ENCODE measurements around the gene IL18R1. TPM values are rescaled to one million over a fixed set of nuclear protein-coding genes. Genes with fewer than 3 reads are reported as not detected.

The IL18R1 gene
- total and polyA plus RNA-seq, 9 of the 15 experiments (the other 6 are each of a cell fraction or from before 2014, with no cell fraction given): 0.55 to 10.0 (median 2.5) TPM

DNA sequence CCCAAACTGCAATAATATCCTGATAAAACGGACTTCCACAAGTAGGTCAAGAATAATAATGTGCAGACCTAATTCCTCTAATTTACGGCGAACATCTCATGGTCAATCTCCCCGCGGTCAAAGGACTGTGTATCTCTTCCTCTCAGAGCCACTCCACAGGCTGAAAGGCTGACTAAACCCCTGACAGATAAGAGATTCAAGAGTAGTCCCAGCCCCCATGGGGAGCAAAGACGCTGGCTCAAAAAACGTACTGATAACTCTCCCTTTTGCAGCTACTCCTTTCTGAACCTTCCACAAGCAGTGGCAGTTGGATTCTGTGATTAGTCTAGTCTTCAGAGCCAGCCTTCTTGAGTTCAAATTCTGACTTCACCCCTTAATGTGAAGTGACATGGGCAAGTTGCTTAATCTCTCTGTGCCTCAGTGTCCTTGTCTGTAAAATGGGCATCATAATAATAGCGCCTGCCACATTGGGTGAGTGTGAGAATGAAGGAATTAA is 19.7 kb upstream of the IL18R1 start (continued):
- TF ChIP-seq EHMT2 (IDR thresholded peaks at IDR 0.05) (peak; percentile 79; the same call in 1 of the 2 replicates), CBX2 (IDR thresholded peaks at IDR 0.05; ENCODE audit: insufficient read depth, low read length, poor library complexity, severe bottlenecking) (no peak), ZBTB49 (CRISPR knock-in tag; IDR thresholded peaks at IDR 0.05; ENCODE audit: borderline replicate concordance) (no peak), ZNF224 (CRISPR knock-in tag; IDR thresholded peaks at IDR 0.05) (no peak), IRF2 (CRISPR knock-in tag; IDR thresholded peaks at IDR 0.05) (no peak), ZNF408 (CRISPR knock-in tag; IDR thresholded peaks at IDR 0.05; ENCODE audit: low read depth) (no peak), NR4A1 (CRISPR knock-in tag; IDR thresholded peaks at IDR 0.05) (no peak), NR4A1 (tag; IDR thresholded peaks at IDR 0.05) (peak; percentile 67; the same call in 1 of the 2 replicates), GTF2E2 (tag; IDR thresholded peaks at IDR 0.05) (0 out of 2 replicates have a peak, but pooled peaks have one; percentile 16), NEUROD1 (IDR thresholded peaks at IDR 0.05; ENCODE audit: borderline replicate concordance, low read depth, low read length, partially characterized antibody) (peak; percentile 86), PRMT5 (CRISPR knock-in tag; IDR thresholded peaks at IDR 0.05) (no peak), HDAC1 (IDR thresholded peaks at IDR 0.05) (peak; percentile 77 to 91; a peak in 3 of 4 replicates), MECOM (CRISPR knock-in tag; IDR thresholded peaks at IDR 0.05) (no peak), ELK1 (CRISPR knock-in tag; IDR thresholded peaks at IDR 0.05) (no peak), ZNF239 (CRISPR knock-in tag; IDR thresholded peaks at IDR 0.05) (peak; percentile 94), SAFB2 (IDR thresholded peaks at IDR 0.05; ENCODE audit: borderline replicate concordance, low read depth, low read length, severe bottlenecking) (no peak), ZNF124 (CRISPR knock-in tag; IDR thresholded peaks at IDR 0.05) (no peak)
- TF ChIP-seq, protein P1, sequence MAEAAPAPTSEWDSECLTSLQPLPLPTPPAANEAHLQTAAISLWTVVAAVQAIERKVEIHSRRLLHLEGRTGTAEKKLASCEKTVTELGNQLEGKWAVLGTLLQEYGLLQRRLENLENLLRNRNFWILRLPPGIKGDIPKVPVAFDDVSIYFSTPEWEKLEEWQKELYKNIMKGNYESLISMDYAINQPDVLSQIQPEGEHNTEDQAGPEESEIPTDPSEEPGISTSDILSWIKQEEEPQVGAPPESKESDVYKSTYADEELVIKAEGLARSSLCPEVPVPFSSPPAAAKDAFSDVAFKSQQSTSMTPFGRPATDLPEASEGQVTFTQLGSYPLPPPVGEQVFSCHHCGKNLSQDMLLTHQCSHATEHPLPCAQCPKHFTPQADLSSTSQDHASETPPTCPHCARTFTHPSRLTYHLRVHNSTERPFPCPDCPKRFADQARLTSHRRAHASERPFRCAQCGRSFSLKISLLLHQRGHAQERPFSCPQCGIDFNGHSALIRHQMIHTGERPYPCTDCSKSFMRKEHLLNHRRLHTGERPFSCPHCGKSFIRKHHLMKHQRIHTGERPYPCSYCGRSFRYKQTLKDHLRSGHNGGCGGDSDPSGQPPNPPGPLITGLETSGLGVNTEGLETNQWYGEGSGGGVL (CRISPR knock-in tag; IDR thresholded peaks at IDR 0.05): no peak
- TF ChIP-seq, protein P2, sequence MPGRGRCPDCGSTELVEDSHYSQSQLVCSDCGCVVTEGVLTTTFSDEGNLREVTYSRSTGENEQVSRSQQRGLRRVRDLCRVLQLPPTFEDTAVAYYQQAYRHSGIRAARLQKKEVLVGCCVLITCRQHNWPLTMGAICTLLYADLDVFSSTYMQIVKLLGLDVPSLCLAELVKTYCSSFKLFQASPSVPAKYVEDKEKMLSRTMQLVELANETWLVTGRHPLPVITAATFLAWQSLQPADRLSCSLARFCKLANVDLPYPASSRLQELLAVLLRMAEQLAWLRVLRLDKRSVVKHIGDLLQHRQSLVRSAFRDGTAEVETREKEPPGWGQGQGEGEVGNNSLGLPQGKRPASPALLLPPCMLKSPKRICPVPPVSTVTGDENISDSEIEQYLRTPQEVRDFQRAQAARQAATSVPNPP (IDR thresholded peaks at IDR 0.05; ENCODE audit: borderline replicate concordance, insufficient read depth, insufficient read length): no peak

Measured in K562 (cell line).